RWPE1 (cell line): Measurements from ENCODE around the gene SMURF2.

ENCODE experiments used
- CTCF ChIA-PET: fragments of 350-600 bp; sonication (Branson Sonifier 250); formaldehyde crosslinking; extraction: SDS; loops from one replicate; lab custom pipeline; 2021; lab: Yijun Ruan, JAX
- POLR2A ChIA-PET: fragments of 400-600 bp; formaldehyde crosslinking; extraction: SDS; loops from one replicate; lab custom pipeline; 2020; ENCODE audit warnings: antibody characterized with exemption; ENCODE audit not compliant: low non-redundant PET; lab: Yijun Ruan, JAX
- DNase-seq: peaks from one replicate; pipeline ENCODE4 v3.0.0; 2012; ENCODE audit warnings: low spot score
- H3K27ac ChIP-seq: fragments of 450-650 bp; 2 replicates; pipeline ENCODE4 v1.5.1; 2017
- TF ChIP-seq, protein P1 (sequence below): fragments of 450-650 bp; conservative IDR thresholded peaks from 2 replicates; pipeline ENCODE4 v1.5.1; 2017; ENCODE audit warnings: low read depth, mild to moderate bottlenecking

SMURF2 gene

DNA sequence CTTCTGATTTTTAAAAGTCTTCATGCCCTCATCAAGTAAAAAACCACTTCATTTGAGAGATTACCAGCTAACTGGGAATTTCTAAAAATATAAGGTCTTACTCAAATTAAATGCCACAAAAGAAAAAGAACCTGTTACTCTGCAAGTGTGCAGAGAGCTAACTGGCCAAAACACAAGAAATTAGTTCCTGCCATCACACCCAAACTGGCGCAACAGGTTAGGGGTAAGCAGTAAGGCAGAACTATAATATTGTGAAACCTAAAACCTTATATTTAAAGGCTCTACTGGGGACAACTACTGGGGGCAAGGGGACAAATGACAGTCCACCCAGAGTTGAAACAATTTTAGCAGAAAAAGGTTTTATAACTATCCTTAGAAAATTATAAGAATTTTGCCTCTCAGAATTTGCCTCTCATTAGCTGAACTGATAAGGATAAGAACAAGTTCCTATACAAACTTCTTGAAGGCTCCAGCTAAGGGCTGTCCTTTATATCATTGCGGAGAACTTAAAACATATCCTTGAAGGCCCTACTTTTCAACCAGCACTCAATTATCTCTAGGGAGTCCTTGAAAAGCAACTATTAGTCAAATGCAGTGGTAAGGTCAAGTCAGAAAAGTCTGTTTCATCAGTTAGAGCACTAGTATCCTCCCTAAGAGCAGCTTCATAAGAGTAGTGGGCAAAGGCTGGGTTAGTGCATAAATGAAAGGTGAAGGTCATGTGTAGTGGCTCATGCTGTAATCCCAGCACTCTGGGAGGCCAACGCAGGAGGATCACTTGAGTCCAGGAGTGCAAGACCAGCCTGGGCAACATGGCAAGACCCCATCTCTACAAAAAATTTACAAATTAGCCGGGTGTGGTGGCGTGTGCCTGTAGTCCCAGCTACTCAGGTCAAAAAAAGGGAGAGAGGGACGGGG lies 31.5 kb downstream of the SMURF2 start:
- TF ChIP-seq, protein P1, sequence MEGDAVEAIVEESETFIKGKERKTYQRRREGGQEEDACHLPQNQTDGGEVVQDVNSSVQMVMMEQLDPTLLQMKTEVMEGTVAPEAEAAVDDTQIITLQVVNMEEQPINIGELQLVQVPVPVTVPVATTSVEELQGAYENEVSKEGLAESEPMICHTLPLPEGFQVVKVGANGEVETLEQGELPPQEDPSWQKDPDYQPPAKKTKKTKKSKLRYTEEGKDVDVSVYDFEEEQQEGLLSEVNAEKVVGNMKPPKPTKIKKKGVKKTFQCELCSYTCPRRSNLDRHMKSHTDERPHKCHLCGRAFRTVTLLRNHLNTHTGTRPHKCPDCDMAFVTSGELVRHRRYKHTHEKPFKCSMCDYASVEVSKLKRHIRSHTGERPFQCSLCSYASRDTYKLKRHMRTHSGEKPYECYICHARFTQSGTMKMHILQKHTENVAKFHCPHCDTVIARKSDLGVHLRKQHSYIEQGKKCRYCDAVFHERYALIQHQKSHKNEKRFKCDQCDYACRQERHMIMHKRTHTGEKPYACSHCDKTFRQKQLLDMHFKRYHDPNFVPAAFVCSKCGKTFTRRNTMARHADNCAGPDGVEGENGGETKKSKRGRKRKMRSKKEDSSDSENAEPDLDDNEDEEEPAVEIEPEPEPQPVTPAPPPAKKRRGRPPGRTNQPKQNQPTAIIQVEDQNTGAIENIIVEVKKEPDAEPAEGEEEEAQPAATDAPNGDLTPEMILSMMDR, result no peak
- CTCF ChIA-PET, result interaction anchor here (0.7 kb wide), 1 partner anchor 24 kb away, joined by 6 read pairs; no protein-coding TSS in a partner anchor
- POLR2A ChIA-PET, result no interaction called here
- no peak for DNase-seq
- H3K27ac ChIP-seq, result no peak overlapping the region

DNA sequence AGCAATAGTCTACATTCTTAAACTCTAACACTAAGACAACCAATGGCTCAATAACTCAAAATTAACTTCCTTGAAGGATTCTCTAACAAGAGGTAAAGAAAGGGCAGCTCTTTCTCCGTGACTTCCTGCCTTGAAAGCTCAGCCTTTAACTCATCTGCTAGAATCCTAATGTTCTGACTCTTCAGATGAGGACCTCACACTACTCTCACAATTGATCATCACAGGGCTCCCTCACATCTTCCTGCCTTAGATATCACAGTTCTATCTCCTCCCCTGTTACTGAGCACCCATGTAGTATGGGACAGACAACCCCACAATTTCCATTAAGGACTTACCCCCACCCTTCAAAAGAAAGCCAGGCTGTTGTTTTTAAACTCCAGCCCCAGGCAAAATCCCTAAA lies 33.5 kb downstream of the SMURF2 start:
- no peak for DNase-seq

DNA sequence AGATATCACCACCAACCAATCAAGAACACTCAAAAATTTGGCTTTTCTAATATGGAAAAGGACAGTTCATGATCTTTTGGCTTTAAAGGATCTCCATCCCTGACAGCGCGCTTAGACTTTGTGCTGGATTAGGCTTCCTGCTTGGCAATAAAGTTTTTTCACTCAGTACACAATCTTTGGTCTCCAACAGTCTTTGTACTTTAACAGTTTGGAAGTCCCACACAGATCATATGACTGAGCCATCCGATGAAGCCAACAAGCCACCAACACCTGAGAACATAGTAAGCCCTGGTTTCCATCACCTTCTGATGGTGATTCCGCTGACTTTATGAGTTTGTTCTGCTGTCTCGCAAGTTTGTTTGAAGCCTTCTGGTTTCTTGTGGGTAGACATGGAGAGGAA lies 34.3 kb downstream of the SMURF2 start:
- CTCF ChIA-PET, result interaction anchor here (0.6 kb wide), 1 partner anchor 122 kb away, joined by 3 read pairs; the partner anchor contains the start of gene DDX5
- no peak overlapping the region for H3K27ac ChIP-seq
- TF ChIP-seq, protein P1, result no peak
- POLR2A ChIA-PET, result no interaction called here
- no peak for DNase-seq

More for the DNA sequence above, 33.5 kb downstream of the SMURF2 start:
- TF ChIP-seq, protein P1, result no peak
- CTCF ChIA-PET, result no interaction called here
- no peak overlapping the region for H3K27ac ChIP-seq
- POLR2A ChIA-PET, result no interaction called here

DNA sequence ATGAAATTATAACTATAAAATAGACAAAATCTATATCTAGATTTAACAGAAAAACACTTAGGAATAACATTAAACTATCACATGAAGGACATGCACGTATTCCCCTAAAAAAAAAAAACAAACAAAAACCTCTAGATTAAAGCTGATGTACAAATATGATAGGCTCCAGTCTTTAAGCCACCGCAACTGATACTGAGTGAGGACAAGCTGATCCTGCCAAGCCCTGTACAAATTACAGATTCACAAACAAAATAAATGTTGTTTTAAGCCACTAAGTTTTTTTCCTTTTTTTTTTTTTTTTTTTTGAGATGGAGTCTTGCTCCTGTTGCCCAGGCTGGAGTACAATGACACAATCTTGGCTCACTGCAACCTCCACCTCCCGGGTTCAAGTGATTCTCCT lies 35.3 kb downstream of the SMURF2 start:
- no peak for DNase-seq
- TF ChIP-seq, protein P1, result no peak
- POLR2A ChIA-PET, result no interaction called here
- CTCF ChIA-PET, result interaction anchor here (0.6 kb wide), 1 partner anchor 154 kb away, joined by 6 read pairs; no protein-coding TSS in a partner anchor
- H3K27ac ChIP-seq, result no peak overlapping the region

DNA sequence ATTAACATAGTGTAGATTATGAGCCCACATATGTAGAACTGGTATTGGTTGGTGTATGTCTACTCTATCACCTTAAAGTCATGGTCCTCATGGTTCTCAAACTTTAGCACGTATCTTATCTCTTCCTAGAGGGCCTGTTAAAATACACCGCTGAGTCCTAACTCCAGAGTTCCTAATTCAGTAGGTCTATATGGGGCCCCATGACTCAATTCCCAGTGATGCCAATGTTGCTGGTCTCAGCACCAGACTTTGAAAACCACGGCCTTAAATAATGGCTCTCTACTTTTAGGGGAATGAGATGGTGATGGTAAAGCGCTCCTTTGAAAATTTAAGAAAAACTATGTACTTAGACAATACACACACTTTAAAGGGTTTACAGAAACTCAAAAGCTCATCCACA lies 36.6 kb downstream of the SMURF2 start:
- ChIA-PET POLR2A (no interaction called here), CTCF (no interaction called here)
- no peak overlapping the region for H3K27ac ChIP-seq
- TF ChIP-seq, protein P1, result no peak
- no peak for DNase-seq

DNA sequence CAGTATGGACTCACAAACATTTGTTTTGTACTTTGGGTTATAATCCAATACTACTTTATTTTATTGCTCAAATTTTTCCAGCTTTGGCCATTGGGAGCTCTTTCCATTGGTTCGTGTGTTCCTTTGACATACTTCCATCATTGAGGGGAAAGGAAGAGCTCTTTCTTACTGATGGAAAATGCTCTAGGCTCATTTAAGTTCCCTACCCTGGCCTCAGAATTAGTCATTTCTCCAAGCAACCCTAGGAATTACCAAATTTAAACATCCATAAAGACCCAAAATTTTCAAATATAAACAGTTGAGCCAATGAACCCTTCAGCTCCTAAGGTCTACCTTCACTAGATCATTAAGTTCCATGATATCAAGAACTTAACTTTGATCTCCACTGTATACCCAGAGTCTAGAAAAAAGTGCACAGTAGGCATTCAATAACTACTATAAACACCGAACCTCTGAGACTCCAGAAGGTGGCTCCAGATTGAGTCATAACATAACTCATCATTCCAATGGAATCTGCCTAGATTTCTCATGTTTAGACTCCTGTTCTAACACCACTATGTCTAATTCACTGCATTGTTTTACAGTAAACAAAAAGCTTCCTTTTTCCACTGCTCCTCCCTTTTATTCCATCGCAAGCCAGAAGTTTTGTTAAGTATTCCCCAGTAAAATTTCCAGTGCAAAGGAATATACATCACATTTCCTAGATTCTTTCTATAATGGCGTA lies 39.0 kb downstream of the SMURF2 start:
- DNase-seq, result peak; percentile 85
- H3K27ac ChIP-seq, result no peak overlapping the region
- CTCF ChIA-PET, result interaction anchor here (0.5 to 0.7 kb wide), 2 partner anchors 23 to 1262 kb away, joined by 3 to 8 read pairs; no protein-coding TSS in a partner anchor
- POLR2A ChIA-PET, result interaction anchor here (0.6 kb wide), 1 partner anchor 133 kb away, joined by 3 read pairs; no protein-coding TSS in a partner anchor
- TF ChIP-seq, protein P1, result no peak
